ENCODE measurements around the gene YWHAH.

The YWHAH gene

DNA sequence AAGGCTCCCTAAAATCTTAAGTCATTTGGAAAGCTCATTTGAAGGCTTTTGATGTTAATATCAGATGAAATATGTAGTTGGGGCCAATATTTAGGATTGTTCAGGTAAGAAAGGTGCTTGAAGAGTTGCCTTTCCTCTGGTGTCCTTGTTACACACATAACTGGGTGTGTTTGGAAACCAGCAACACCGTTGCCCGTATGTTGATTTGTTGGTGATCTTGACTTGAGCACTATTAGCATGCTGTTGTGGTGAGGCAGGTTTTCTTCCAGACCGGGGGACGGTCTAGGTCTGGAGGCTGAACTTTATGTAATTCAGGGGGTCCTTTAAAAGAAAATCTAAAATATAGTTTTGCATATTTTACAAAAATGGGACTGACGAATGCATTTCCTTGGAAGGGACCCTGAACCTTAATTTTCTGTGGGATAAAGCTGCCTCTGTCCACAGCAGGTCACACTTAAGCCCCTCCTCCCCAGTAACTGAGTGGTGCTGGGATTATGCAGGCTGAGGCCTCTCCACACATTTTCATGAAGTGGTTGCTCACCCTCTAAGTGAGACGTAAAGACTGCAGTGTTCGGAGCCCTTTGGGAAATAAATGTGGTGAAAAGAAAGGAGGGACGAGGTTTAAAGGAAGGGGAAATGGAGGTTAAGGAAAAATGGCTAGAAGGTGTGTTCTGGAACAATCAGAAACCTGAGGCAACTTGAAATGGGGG lies 1.8 kb downstream of the YWHAH start:
- peak overlapping the region; percentile 87 for H3K4me3 ChIP-seq (ENCODE audit: low read length)
- DNase-seq (ENCODE audit: low read depth), result no peak
- TF ChIP-seq, protein P1, sequence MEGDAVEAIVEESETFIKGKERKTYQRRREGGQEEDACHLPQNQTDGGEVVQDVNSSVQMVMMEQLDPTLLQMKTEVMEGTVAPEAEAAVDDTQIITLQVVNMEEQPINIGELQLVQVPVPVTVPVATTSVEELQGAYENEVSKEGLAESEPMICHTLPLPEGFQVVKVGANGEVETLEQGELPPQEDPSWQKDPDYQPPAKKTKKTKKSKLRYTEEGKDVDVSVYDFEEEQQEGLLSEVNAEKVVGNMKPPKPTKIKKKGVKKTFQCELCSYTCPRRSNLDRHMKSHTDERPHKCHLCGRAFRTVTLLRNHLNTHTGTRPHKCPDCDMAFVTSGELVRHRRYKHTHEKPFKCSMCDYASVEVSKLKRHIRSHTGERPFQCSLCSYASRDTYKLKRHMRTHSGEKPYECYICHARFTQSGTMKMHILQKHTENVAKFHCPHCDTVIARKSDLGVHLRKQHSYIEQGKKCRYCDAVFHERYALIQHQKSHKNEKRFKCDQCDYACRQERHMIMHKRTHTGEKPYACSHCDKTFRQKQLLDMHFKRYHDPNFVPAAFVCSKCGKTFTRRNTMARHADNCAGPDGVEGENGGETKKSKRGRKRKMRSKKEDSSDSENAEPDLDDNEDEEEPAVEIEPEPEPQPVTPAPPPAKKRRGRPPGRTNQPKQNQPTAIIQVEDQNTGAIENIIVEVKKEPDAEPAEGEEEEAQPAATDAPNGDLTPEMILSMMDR (conservative IDR thresholded peaks at IDR 0.05; ENCODE audit: low read depth, low read length), result no peak

DNA sequence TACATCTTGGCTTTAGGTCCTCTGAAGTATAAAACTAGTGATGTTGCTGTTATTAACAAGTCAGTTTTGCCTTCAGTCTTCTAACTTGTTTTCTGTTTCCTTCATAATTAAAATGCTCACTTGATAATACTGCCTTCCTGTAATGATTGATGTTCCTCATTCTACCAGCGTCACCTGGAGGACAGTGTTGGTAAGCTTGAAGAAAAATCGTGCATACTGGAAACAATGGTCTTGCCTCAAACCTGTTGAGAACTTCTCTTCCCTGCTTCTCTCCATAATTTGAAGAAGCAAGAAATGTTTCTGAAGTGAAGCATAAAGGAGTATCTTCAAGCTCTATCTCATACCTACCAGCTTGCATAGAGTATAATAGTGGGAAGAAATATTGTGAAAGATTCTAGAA lies 3.0 kb downstream of the YWHAH start:
- no peak overlapping the region for H3K4me3 ChIP-seq (ENCODE audit: low read length)
- no peak for DNase-seq (ENCODE audit: low read depth)
- TF ChIP-seq, protein P1 (conservative IDR thresholded peaks at IDR 0.05; ENCODE audit: low read depth, low read length), result peak; percentile 44

DNA sequence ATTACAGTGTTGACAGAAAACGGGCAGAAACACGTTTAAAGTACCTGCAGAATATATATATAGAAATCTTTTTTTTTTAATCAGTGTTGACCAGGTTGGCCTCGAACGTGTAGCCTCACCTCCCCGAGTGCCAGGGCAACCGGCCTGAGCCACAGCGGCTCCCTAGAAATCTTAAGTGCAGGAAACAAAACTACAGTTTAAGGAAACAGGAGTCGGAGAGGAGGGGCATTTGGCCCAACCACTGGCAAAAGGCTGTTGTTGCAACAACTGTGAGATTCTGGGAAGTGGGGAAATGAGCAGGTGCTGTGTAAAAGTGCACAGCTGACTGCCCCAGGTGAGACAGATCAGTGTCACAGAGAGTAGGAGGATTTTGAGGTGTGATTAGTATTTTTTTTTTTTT lies 3.7 kb downstream of the YWHAH start:
- TF ChIP-seq, protein P1 (conservative IDR thresholded peaks at IDR 0.05; ENCODE audit: low read depth, low read length), result no peak
- H3K4me3 ChIP-seq (ENCODE audit: low read length), result no peak overlapping the region
- DNase-seq (ENCODE audit: low read depth), result no peak

DNA sequence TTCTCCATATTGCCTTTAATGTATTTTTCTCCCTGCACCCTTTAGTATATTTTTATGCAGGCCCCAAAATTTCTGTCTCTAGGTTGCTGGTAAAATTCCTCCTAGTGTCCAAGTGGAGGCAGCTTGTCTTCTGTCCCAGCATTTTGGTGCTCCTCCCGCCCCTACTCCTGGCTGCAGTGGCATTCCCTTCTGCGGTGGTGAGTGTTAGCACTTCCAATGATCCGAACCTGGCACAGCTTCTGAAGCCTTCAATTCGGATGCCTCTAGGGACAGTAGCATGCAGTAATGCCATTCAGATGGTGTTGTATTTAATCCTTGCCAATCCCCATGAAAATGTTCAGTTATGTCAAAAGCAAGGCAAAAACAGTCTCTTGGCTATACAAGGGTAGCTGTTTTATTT lies 5.9 kb downstream of the YWHAH start:
- TF ChIP-seq, protein P1 (conservative IDR thresholded peaks at IDR 0.05; ENCODE audit: low read depth, low read length), result no peak
- DNase-seq (ENCODE audit: low read depth), result no peak
- H3K4me3 ChIP-seq (ENCODE audit: low read length), result no peak overlapping the region

DNA sequence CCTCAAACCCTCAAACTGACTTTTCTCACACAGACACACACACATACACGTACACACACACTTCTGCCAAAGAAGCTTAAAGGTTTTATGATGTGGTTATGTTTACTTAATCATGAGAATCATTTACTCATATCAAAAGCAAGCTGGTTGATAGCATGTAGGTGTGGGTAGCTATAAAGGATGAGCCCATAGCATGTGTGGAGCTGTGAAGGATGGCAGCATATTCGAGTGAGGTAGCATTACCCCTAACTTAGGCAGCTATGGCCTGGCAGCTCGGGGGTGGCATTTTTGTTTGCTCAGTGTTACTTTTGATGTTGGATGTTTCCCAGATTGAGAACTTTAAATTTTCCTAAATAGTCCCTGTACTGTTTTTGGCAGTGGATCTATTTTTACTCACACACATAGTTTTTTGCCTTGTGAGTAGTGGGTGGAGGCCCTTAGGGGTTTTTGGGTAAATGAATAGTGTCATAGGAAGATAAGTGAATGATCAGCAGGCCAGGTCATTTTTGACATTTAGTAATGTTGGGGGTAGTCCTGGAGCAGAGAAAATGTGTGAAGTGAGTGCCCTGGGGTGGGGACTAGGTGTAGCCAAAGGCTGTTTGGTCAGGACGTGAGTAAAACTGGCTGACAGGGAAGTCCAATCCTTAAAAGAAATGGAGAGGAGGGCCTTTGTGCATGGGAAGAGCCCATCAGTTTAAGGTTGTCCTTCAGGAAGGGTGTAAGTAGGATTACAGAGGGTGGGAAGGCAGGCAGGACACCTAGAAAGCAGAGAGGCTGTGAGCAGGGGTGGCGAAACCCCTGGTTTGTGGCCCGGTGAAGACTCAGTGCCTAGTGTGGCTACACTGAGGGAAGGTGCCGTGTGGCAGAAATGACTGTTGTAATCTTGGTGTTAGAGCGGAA lies 7.1 kb downstream of the YWHAH start:
- no peak for DNase-seq (ENCODE audit: low read depth)
- no peak overlapping the region for H3K4me3 ChIP-seq (ENCODE audit: low read length)
- TF ChIP-seq, protein P1 (conservative IDR thresholded peaks at IDR 0.05; ENCODE audit: low read depth, low read length), result no peak

DNA sequence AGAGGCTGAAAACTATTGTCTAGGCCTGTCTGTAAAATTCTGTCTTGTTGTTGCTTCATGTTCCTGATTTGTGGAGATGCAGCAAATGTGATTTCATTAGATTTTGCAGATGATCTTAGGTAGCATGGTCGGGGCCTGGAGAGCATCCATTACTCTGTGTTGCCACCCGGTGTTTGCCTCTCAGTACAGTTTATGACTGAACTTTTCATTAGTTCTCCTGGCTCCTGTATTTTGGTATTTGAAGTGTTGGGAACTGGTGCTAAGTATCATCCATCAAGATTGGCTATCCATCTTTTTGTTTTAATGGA lies 7.7 kb downstream of the YWHAH start:
- no peak for DNase-seq (ENCODE audit: low read depth)
- H3K4me3 ChIP-seq (ENCODE audit: low read length), result no peak overlapping the region
- TF ChIP-seq, protein P1 (conservative IDR thresholded peaks at IDR 0.05; ENCODE audit: low read depth, low read length), result peak; percentile 18

DNA sequence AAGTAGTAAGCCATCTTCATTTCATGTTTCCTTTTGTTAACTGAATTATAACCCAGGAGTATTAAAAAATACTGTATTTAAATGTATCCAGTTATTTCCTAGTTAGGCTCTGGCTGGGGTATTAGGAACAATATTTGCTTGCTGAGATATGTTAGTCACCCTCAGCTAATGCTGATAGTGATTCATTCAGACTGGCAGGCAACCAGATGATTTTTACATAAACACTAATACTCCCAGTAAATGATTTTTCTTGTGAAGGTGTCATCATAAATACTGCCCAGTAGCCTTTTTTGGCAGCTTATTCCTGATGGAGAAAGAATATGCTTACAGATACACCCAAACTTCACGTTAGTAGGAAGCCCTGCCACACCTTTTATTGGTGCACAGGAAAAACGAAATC lies 8.1 kb downstream of the YWHAH start:
- peak; percentile 76 for DNase-seq (ENCODE audit: low read depth)
- TF ChIP-seq, protein P1 (conservative IDR thresholded peaks at IDR 0.05; ENCODE audit: low read depth, low read length), result no peak
- H3K4me3 ChIP-seq (ENCODE audit: low read length), result no peak overlapping the region
